Glutamatergic neuron (in vitro differentiated cells): ENCODE data around the gene MIPOL1. TPM values are rescaled to one million over a fixed set of nuclear protein-coding genes. Genes with fewer than 3 reads are reported as not detected.
A peak's percentile ranks its signal among the peaks of the same experiment; 100 is the strongest.

ENCODE experiments used
- DNase-seq: peaks from one replicate; pipeline ENCODE4 v3.0.0; 2022
- H3K27ac Mint-ChIP-seq: one replicate; pipeline ENCODE4 v1.8.0; 2020; ENCODE audit warnings: mild to moderate bottlenecking, mixed read lengths, inconsistent platforms; ENCODE audit not compliant: unreplicated experiment
- H3K27me3 Mint-ChIP-seq: one replicate; pipeline ENCODE4 v1.8.0; 2020; ENCODE audit warnings: mild to moderate bottlenecking, moderate library complexity, mixed read lengths, inconsistent platforms; ENCODE audit not compliant: unreplicated experiment
- H3K36me3 Mint-ChIP-seq: one replicate; pipeline ENCODE4 v1.8.0; 2020; ENCODE audit warnings: mild to moderate bottlenecking, mixed read lengths, inconsistent platforms; ENCODE audit not compliant: unreplicated experiment
- H3K4me1 Mint-ChIP-seq: one replicate; pipeline ENCODE4 v1.8.0; 2020; ENCODE audit warnings: mild to moderate bottlenecking, low read depth, mixed read lengths, inconsistent platforms; ENCODE audit not compliant: unreplicated experiment
- H3K4me3 Mint-ChIP-seq: one replicate; pipeline ENCODE4 v1.8.0; 2020; ENCODE audit warnings: mild to moderate bottlenecking, mixed read lengths, inconsistent platforms; ENCODE audit not compliant: unreplicated experiment
- H3K9me3 Mint-ChIP-seq: one replicate; pipeline ENCODE4 v1.8.0; 2020; ENCODE audit warnings: mild to moderate bottlenecking, moderate library complexity, mixed read lengths, inconsistent platforms; ENCODE audit not compliant: unreplicated experiment
- total RNA-seq: library from RNA; stranded (reverse); fragmentation: NEBNext Ultra II Directional; extraction: Animal tissue kit (Norgen Biotek cat#: 25700); gene quantifications from one replicate; pipeline ENCODE4 v1.2.1, GENCODE V29; 2021; ENCODE audit not compliant: unreplicated experiment
- TF ChIP-seq, protein P1 (sequence below): fragments of 200-600 bp; sonication (generic); IDR thresholded peaks from one replicate; pipeline ENCODE4 v1.5.0; 2021; ENCODE audit not compliant: partially characterized antibody, unreplicated experiment

Gene MIPOL1
- total RNA-seq, 1 donor from 2014 or later = 14.5 TPM

- Mint-ChIP-seq H3K4me1 (no peaks in the 10 kb centered on the region), H3K36me3 (no peaks in the 10 kb centered on the region), H3K9me3 (no peaks in the 10 kb centered on the region), H3K4me3 (no peak overlapping the region), H3K27me3 (no peaks in the 10 kb centered on the region), H3K27ac (no peak overlapping the region)
- DNase-seq = no peak
- TF ChIP-seq, protein P1, sequence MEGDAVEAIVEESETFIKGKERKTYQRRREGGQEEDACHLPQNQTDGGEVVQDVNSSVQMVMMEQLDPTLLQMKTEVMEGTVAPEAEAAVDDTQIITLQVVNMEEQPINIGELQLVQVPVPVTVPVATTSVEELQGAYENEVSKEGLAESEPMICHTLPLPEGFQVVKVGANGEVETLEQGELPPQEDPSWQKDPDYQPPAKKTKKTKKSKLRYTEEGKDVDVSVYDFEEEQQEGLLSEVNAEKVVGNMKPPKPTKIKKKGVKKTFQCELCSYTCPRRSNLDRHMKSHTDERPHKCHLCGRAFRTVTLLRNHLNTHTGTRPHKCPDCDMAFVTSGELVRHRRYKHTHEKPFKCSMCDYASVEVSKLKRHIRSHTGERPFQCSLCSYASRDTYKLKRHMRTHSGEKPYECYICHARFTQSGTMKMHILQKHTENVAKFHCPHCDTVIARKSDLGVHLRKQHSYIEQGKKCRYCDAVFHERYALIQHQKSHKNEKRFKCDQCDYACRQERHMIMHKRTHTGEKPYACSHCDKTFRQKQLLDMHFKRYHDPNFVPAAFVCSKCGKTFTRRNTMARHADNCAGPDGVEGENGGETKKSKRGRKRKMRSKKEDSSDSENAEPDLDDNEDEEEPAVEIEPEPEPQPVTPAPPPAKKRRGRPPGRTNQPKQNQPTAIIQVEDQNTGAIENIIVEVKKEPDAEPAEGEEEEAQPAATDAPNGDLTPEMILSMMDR = no peak
These were observed 43.5 kb downstream of the MIPOL1 start for GRCh38 chr14:37241198-37241597.

GRCh38 chr14:37246427-37246829 is 48.7 kb downstream of the MIPOL1 start:
- H3K4me3 Mint-ChIP-seq = no peak overlapping the region
- no peak overlapping the region for H3K27ac Mint-ChIP-seq
- TF ChIP-seq, protein P1 = peak; percentile 90
- no peaks in the 10 kb centered on the region for H3K4me1 Mint-ChIP-seq
- no peaks in the 10 kb centered on the region for H3K27me3 Mint-ChIP-seq
- no peaks in the 10 kb centered on the region for H3K36me3 Mint-ChIP-seq
- H3K9me3 Mint-ChIP-seq = no peaks in the 10 kb centered on the region
- no peak for DNase-seq

DNA sequence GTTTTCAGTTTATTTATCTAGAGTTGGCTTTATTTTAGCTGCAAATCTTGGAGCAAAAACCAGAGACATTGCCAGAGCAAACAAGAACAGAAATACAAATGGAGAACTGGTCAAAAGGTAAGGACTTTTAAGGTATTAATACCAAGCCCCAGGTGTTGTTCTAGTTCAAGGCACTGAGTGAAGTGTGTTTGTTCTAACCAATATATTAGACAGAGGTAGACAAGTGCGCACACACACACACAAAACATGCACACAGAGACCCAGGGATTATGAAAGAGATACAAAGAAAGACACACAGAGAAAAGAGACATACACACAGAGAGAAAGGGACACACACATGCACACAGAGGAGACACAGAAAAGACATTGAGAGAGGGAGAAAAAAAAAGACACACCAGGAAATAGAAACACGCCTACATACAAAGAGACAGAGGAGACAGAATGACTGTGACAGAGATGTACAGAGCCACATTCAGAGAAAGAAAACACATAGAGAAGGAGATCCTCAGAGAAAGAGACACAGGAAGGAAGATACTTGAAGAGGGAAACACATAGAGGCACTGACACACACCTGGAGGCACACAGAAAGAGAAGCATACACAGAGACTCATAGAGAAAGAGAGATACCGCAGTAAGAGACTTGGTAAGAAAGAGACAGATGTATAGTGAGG is 50.2 kb downstream of the MIPOL1 start:
- no peak for DNase-seq
- no peaks in the 10 kb centered on the region for H3K36me3 Mint-ChIP-seq
- no peaks in the 10 kb centered on the region for H3K27me3 Mint-ChIP-seq
- no peaks in the 10 kb centered on the region for H3K4me1 Mint-ChIP-seq
- H3K27ac Mint-ChIP-seq = no peak overlapping the region
- TF ChIP-seq, protein P1 = no peak
- no peak overlapping the region for H3K4me3 Mint-ChIP-seq
- no peaks in the 10 kb centered on the region for H3K9me3 Mint-ChIP-seq

- DNase-seq = no peak
- Mint-ChIP-seq H3K27me3 (no peaks in the 10 kb centered on the region), H3K9me3 (no peaks in the 10 kb centered on the region), H3K36me3 (no peaks in the 10 kb centered on the region), H3K4me3 (no peak overlapping the region), H3K4me1 (no peaks in the 10 kb centered on the region), H3K27ac (no peak overlapping the region)
- TF ChIP-seq, protein P1 = peak; percentile 18
These were observed 54.0 kb downstream of the MIPOL1 start for GRCh38 chr14:37251775-37252174.

DNA sequence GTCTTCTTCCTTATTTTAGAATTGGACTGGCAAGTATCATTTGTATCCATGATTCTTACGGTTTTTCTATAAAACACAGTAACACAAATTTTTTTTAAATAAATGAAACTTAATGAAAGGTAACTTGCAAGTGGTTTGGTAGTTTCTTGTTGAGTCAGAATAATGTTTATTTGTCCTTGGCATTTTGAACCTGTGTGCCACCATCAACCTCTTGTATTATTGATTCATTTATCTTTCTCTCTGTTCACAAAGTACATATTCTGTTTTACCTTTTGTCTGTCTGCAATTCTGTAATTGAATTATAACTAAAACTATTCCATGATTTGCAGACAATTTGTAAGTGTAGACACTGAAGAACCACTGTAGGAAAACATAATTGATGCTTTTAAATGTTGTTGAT is 54.7 kb downstream of the MIPOL1 start:
- DNase-seq = no peak
- Mint-ChIP-seq H3K36me3 (no peaks in the 10 kb centered on the region), H3K9me3 (no peaks in the 10 kb centered on the region), H3K4me1 (no peaks in the 10 kb centered on the region), H3K27me3 (no peaks in the 10 kb centered on the region), H3K4me3 (no peak overlapping the region), H3K27ac (no peak overlapping the region)
- TF ChIP-seq, protein P1 = no peak
